IMR-90 (cell line): ENCODE measurements around the gene RHOB. TPM values are rescaled to one million over a fixed set of nuclear protein-coding genes. Genes with fewer than 3 reads are reported as not detected.
A peak's percentile ranks its signal among the peaks of the same experiment; 100 is the strongest.

ENCODE experiments used
- ATAC-seq: fragments of 200-7000 bp; cut with Tn5 transposase; 2 replicates; pipeline ENCODE4 v1.9.1; 2020; ENCODE audit warnings: low read depth, mild to moderate bottlenecking, moderate library complexity
- BruUV-seq: library from RNA; stranded (reverse); fragments of 400-500 nt; replicated peaks from 2 replicates; lab custom pipeline; 2021; lab: Mats Ljungman, UMichigan
- CTCF ChIA-PET: fragments of 300-600 bp; formaldehyde crosslinking; extraction: SDS; loops from one replicate; lab custom pipeline; 2021; ENCODE audit warnings: antibody characterized with exemption; lab: Yijun Ruan, JAX
- POLR2A ChIA-PET: fragments of 300-600 bp; sonication (Branson Sonifier 250); formaldehyde crosslinking; loops from one replicate; lab custom pipeline; 2022; ENCODE audit warnings: antibody characterized with exemption; ENCODE audit not compliant: unreplicated experiment; lab: Charles Lee
- DNase-seq: peaks from one replicate; pipeline ENCODE4 v3.0.0; 2013
- H2AFZ ChIP-seq: replicated peaks from 2 replicates; pipeline ENCODE3; 2013; ENCODE audit warnings: low read length, mild to moderate bottlenecking; ENCODE audit not compliant: poor library complexity
- H2AK5ac ChIP-seq: 2 replicates; pipeline ENCODE4 v1.6.1; 2013; ENCODE audit warnings: low read depth, low read length, inconsistent platforms
- H2AK9ac ChIP-seq: replicated peaks from 2 replicates; pipeline ENCODE3; 2013; ENCODE audit warnings: mild to moderate bottlenecking, low read depth, low read length, moderate library complexity; ENCODE audit not compliant: poor library complexity
- H2BK120ac ChIP-seq: 2 replicates; pipeline ENCODE4 v1.6.1; 2013; ENCODE audit warnings: low read depth, low read length, inconsistent platforms
- H2BK15ac ChIP-seq: 3 replicates; pipeline ENCODE4 v1.6.1; 2013; ENCODE audit warnings: low read depth, low read length, inconsistent platforms
- H2BK20ac ChIP-seq: 2 replicates; pipeline ENCODE4 v1.6.1; 2013; ENCODE audit warnings: low read depth, mild to moderate bottlenecking, inconsistent platforms, low read length, moderate library complexity
- H2BK5ac ChIP-seq: 2 replicates; pipeline ENCODE4 v1.6.1; 2013; ENCODE audit warnings: mild to moderate bottlenecking, low read depth, low read length, inconsistent platforms; ENCODE audit not compliant: poor library complexity, severe bottlenecking
- H3K14ac ChIP-seq: replicated peaks from 2 replicates; pipeline ENCODE4 v1.6.1; 2013; ENCODE audit warnings: low read depth, low read length, inconsistent platforms
- H3K18ac ChIP-seq: 2 replicates; pipeline ENCODE4 v1.6.1; 2013; ENCODE audit warnings: low read depth, low read length, control low read depth
- H3K23ac ChIP-seq: 2 replicates; pipeline ENCODE4 v1.6.1; 2013; ENCODE audit warnings: low read depth, low read length, inconsistent platforms
- H3K27ac ChIP-seq: 2 replicates; pipeline ENCODE4 v1.5.1; 2013; ENCODE audit warnings: mild to moderate bottlenecking, control low read depth, low read length; ENCODE audit not compliant: insufficient read depth
- H3K27me3 ChIP-seq: 2 replicates; pipeline ENCODE4 v1.6.1; 2013; ENCODE audit warnings: low read length; ENCODE audit not compliant: control insufficient read depth, insufficient read depth
- H3K36me3 ChIP-seq: 2 replicates; pipeline ENCODE4 v1.6.1; 2013; ENCODE audit warnings: low read length, mixed read lengths; ENCODE audit not compliant: control insufficient read depth, insufficient read depth
- H3K4ac ChIP-seq: 2 replicates; pipeline ENCODE4 v1.6.1; 2013; ENCODE audit warnings: low read depth, low read length, inconsistent platforms
- H3K4me1 ChIP-seq: 2 replicates; pipeline ENCODE4 v1.6.1; 2013; ENCODE audit warnings: low read length, mixed read lengths; ENCODE audit not compliant: control insufficient read depth, insufficient read depth
- H3K4me2 ChIP-seq: 2 replicates; pipeline ENCODE4 v1.6.1; 2013; ENCODE audit warnings: low read depth, mild to moderate bottlenecking, control low read depth, low read length, moderate library complexity
- H3K4me3 ChIP-seq: 2 replicates; pipeline ENCODE4 v1.5.1; 2013; ENCODE audit warnings: low read depth, mild to moderate bottlenecking, control low read depth, low read length, moderate library complexity; ENCODE audit not compliant: insufficient read depth
- H3K56ac ChIP-seq: 2 replicates; pipeline ENCODE4 v1.6.1; 2013; ENCODE audit warnings: low read length, inconsistent platforms; ENCODE audit not compliant: insufficient read depth; ENCODE audit errors: extremely low read depth
- H3K79me1 ChIP-seq, 2 experiments: 2 replicates each; pipeline ENCODE4 v1.6.1; 2013; ENCODE audit warnings: low read length in 2 of 2, inconsistent platforms in 1 of 2, low read depth in 1 of 2
- H3K9ac ChIP-seq: 2 replicates; pipeline ENCODE4 v1.6.1; 2013; ENCODE audit warnings: low read depth, low read length, control low read depth
- H3K9me1 ChIP-seq: 2 replicates; pipeline ENCODE4 v1.6.1; 2013; ENCODE audit warnings: low read length, inconsistent platforms; ENCODE audit not compliant: insufficient read depth
- H3K9me3 ChIP-seq: 2 replicates; pipeline ENCODE4 v1.6.1; 2013; ENCODE audit warnings: low read length; ENCODE audit not compliant: control insufficient read depth, insufficient read depth
- H4K20me1 ChIP-seq: 2 replicates; pipeline ENCODE4 v1.6.1; 2013; ENCODE audit warnings: low read length, inconsistent platforms; ENCODE audit not compliant: insufficient read depth
- H4K5ac ChIP-seq: 2 replicates; pipeline ENCODE4 v1.6.1; 2013; ENCODE audit warnings: mild to moderate bottlenecking, low read depth, low read length, control low read depth
- H4K8ac ChIP-seq, 2 experiments: 2 replicates each; pipeline ENCODE4 v1.6.1; 2013; ENCODE audit warnings: low read depth in 2 of 2, low read length in 2 of 2, control low read depth in 1 of 2, inconsistent platforms in 1 of 2
- H4K91ac ChIP-seq: 2 replicates; pipeline ENCODE4 v1.6.1; 2013; ENCODE audit warnings: low read depth, low read length, inconsistent platforms; ENCODE audit not compliant: insufficient read depth
- CEBPB ChIP-seq: IDR thresholded peaks from 2 replicates; pipeline ENCODE4 v1.6.1; 2012; ENCODE audit warnings: low read depth, low read length, improper control_type of control experiment
- FOS ChIP-seq: fragments of 150-350 bp; IDR thresholded peaks from 2 replicates; pipeline ENCODE4 v1.6.1; 2016; ENCODE audit warnings: low read depth, low read length
- MAFK ChIP-seq: IDR thresholded peaks from 2 replicates; pipeline ENCODE4 v1.6.1; 2012; ENCODE audit warnings: low read depth, low read length, improper control_type of control experiment
- MAZ ChIP-seq: IDR thresholded peaks from 2 replicates; pipeline ENCODE4 v1.6.1; 2012; ENCODE audit warnings: low read depth, mild to moderate bottlenecking, low read length, improper control_type of control experiment, moderate library complexity, borderline replicate concordance
- MXI1 ChIP-seq: IDR thresholded peaks from 2 replicates; pipeline ENCODE4 v1.6.1; 2012; ENCODE audit warnings: low read depth, mild to moderate bottlenecking, low read length, moderate library complexity, borderline replicate concordance
- RFX5 ChIP-seq: IDR thresholded peaks from 2 replicates; pipeline ENCODE4 v1.8.0; 2012; ENCODE audit warnings: low read depth, mild to moderate bottlenecking, low read length, moderate library complexity
- USF2 ChIP-seq: fragments of 150-350 bp; IDR thresholded peaks from 2 replicates; pipeline ENCODE4 v1.6.1; 2017; ENCODE audit warnings: mild to moderate bottlenecking, antibody characterized with exemption, low read length, low read depth
- WGBS, 2 experiments: methylation state at CpG; one replicate each; pipeline versions ENCODE4 v1.1.5 to v1.1.7; 2013; ENCODE audit warnings: missing lambda C conversion rate in 2 of 2; ENCODE audit not compliant: insufficient read length in 1 of 2; ENCODE audit errors: extremely low coverage in 2 of 2; 5-methylcytosine and 5-hydroxymethylcytosine counted together
- dilution Hi-C: fragments of 300-500 bp; cut with HindIII; formaldehyde crosslinking; loops from one replicate; pipeline ENCODE4 v1.14.3; 2018; ENCODE audit warnings: low sequenced_read_pairs; ENCODE audit not compliant: unreplicated experiment
- in situ Hi-C: fragments of 300-500 bp; cut with MboI; formaldehyde crosslinking; loops from 3 replicates; pipeline ENCODE4 v1.14.3; 2019; ENCODE audit warnings: low sequenced_read_pairs, inconsistent platforms, mixed read lengths
- intact Hi-C: fragments of 100-400 bp; cut with micrococcal nuclease; formaldehyde crosslinking; loops from 2 replicates; pipeline ENCODE4 v1.10.0; 2022
- polyA plus RNA-seq, 3 experiments: library from polyadenylated mRNA; depleted of rRNA; stranded (reverse); fragments of >200 nt; gene quantifications; 2 replicates each; pipeline ENCODE4 v1.2.3, GENCODE V29; 2012; ENCODE audit warnings: low replicate concordance in 1 of 3
- total RNA-seq: library from RNA; depleted of rRNA; stranded (reverse); fragments of >200 nt; gene quantifications from 2 replicates; pipeline ENCODE4 v1.2.3, GENCODE V29; 2012
- TF ChIP-seq, protein P1 (sequence below): conservative IDR thresholded peaks from 2 replicates; pipeline ENCODE4 v1.5.1; 2012; ENCODE audit warnings: mild to moderate bottlenecking, low read depth, low read length, improper control_type of control experiment
- TF ChIP-seq, protein P2 (sequence below): fragments of 150-350 bp; IDR thresholded peaks from 2 replicates; pipeline ENCODE4 v1.6.1; 2016; ENCODE audit warnings: low read depth, mild to moderate bottlenecking, low read length, moderate library complexity, borderline replicate concordance

The RHOB gene
- total and polyA plus RNA-seq, 2 of the 4 experiments (the other 2 are of a cell fraction), result 112 to 149 TPM

DNA sequence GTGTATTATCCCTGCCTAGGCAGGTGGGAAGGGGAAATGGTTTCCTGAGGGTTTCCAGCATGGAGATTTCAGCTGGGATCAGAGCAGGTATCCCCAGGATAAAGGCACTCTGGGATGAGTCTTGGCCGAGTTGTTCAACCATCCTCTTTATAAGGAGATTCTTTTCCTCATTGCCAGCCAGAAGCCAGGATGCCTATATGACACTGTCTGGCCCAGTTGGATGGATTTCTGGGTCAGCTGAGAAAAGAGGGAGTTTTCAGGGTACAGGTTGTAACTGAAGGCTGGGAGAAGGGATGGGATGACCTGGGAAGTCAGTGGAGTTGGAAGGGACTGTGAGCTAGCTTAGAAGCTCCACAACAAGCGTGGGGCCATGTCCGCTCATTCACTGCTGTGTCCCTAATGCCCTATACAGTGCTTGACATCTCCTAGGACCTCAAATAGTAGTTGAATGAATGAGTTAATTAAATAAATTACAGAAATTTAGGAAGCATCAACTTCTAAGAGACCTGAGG lies 8.3 kb downstream of the RHOB start:
- Histone ChIP-seq H3K4me1 (peaks cover 17% of the 10 kb centered on the region), H3K14ac (peak overlapping the region; percentile 72), H3K79me1 (peaks cover 0 to 4% of the 10 kb centered on the region in 2 experiments; a peak in 2 of 4 replicates), H3K27ac (no peak overlapping the region), H2BK15ac (peak overlapping the region; percentile 88; the same call in 1 of the 3 replicates), H3K27me3 (no peaks in the 10 kb centered on the region), H3K36me3 (no peaks in the 10 kb centered on the region), H2BK5ac (no peak overlapping the region), H3K4ac (peak overlapping the region; percentile 69), H4K5ac (no peak overlapping the region), H3K56ac (no peak overlapping the region), H2AK5ac (peak overlapping the region; percentile 81), H3K23ac (peak overlapping the region; percentile 78), H3K4me2 (no peak overlapping the region), H3K4me3 (no peak overlapping the region), H2BK20ac (no peak overlapping the region), H3K9ac (no peak overlapping the region), H4K20me1 (peaks cover 12% of the 10 kb centered on the region), H4K91ac (peak overlapping the region; percentile 37; the same call in 1 of the 2 replicates), H3K18ac (no peak overlapping the region), H3K9me3 (no peaks in the 10 kb centered on the region), H2AFZ (no peak overlapping the region), H4K8ac (peak overlapping the region in 1 of 2 experiments; percentile 48; a peak in 1 of 4 replicates), H3K9me1 (peaks cover 9% of the 10 kb centered on the region), H2BK120ac (peak overlapping the region; percentile 71; the same call in 1 of the 2 replicates), H2AK9ac (no peak overlapping the region)
- WGBS, 2 experiments, result no CpG with 5 or more reads among the region's 3 CpGs
- no TSS peak for BruUV-seq
- TF ChIP-seq MXI1, result no peak
- TF ChIP-seq RFX5, result no peak
- TF ChIP-seq CEBPB, result no peak
- TF ChIP-seq, protein P1, sequence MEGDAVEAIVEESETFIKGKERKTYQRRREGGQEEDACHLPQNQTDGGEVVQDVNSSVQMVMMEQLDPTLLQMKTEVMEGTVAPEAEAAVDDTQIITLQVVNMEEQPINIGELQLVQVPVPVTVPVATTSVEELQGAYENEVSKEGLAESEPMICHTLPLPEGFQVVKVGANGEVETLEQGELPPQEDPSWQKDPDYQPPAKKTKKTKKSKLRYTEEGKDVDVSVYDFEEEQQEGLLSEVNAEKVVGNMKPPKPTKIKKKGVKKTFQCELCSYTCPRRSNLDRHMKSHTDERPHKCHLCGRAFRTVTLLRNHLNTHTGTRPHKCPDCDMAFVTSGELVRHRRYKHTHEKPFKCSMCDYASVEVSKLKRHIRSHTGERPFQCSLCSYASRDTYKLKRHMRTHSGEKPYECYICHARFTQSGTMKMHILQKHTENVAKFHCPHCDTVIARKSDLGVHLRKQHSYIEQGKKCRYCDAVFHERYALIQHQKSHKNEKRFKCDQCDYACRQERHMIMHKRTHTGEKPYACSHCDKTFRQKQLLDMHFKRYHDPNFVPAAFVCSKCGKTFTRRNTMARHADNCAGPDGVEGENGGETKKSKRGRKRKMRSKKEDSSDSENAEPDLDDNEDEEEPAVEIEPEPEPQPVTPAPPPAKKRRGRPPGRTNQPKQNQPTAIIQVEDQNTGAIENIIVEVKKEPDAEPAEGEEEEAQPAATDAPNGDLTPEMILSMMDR, result no peak
- TF ChIP-seq, protein P2, sequence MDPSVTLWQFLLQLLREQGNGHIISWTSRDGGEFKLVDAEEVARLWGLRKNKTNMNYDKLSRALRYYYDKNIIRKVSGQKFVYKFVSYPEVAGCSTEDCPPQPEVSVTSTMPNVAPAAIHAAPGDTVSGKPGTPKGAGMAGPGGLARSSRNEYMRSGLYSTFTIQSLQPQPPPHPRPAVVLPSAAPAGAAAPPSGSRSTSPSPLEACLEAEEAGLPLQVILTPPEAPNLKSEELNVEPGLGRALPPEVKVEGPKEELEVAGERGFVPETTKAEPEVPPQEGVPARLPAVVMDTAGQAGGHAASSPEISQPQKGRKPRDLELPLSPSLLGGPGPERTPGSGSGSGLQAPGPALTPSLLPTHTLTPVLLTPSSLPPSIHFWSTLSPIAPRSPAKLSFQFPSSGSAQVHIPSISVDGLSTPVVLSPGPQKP, result no peak
- no peak for TF ChIP-seq USF2
- no peak for TF ChIP-seq MAFK
- TF ChIP-seq FOS, result no peak
- no peak for TF ChIP-seq MAZ
- no peak for DNase-seq
- in situ Hi-C loops (no loop called here), intact Hi-C loops (no loop called here), dilution Hi-C loops (no loop called here)
- CTCF ChIA-PET, result interaction anchor here (1.2 kb wide), 1 partner anchor 8 kb away, joined by 3 read pairs; the partner anchor contains the start of gene RHOB
- ATAC-seq, result no peak
- POLR2A ChIA-PET, result no interaction called here
